SK-N-SH (cell line): ENCODE measurements around the gene CLEC17A. TPM values are rescaled to one million over a fixed set of nuclear protein-coding genes. Genes with fewer than 3 reads are reported as not detected.
"Not testable (repeated sequence)": the region's sequence is repeated elsewhere in the genome, so short reads cannot be mapped to it uniquely, and the experiment has no call there.

Experiments
- CTCF ChIA-PET: fragments of 300-600, 350-600 bp; formaldehyde crosslinking; extraction: SDS; loops from one replicate; lab custom pipeline; 2021; lab: Yijun Ruan, JAX
- POLR2A ChIA-PET: fragments of 350-600 bp; sonication (Branson Sonifier 250); formaldehyde crosslinking; extraction: SDS; loops from one replicate; lab custom pipeline; 2020; ENCODE audit warnings: antibody characterized with exemption, inconsistent platforms; lab: Yijun Ruan, JAX
- DNase-seq: peaks from one replicate; pipeline ENCODE4 v3.0.0; 2012
- H2AFZ ChIP-seq: fragments of 200-600 bp; sonication (generic); 2 replicates; pipeline ENCODE4 v1.8.1; 2016; ENCODE audit warnings: antibody characterized with exemption, mild to moderate bottlenecking, low read depth
- H3F3A ChIP-seq: fragments of 200-600 bp; sonication (generic); replicated peaks from 2 replicates; pipeline ENCODE3; 2016; ENCODE audit warnings: antibody characterized with exemption, mild to moderate bottlenecking; ENCODE audit not compliant: insufficient read depth
- H3K27ac ChIP-seq, 2 experiments: fragments of 200-500 bp in 1 of 2; fragments of 200-600 bp in 1 of 2; sonication (Bioruptor generic) in 1 of 2; sonication (generic), shearing (Covaris generic) in 1 of 2; 2 replicates each; pipeline versions ENCODE4 v1.5.1 to v1.6.1; 2014 to 2016; ENCODE audit warnings: low read depth in 2 of 2, inconsistent platforms in 1 of 2, low read length in 1 of 2, mild to moderate bottlenecking in 1 of 2, mixed read lengths in 1 of 2
- H3K27me3 ChIP-seq: fragments of 200-600 bp; sonication (generic), shearing (Covaris generic); 2 replicates; pipeline ENCODE4 v1.6.1; 2016; ENCODE audit warnings: mixed run types; ENCODE audit not compliant: insufficient read depth
- H3K36me3 ChIP-seq, 2 experiments: fragments of 200-500 bp in 1 of 2; fragments of 200-600 bp in 1 of 2; sonication (Bioruptor generic) in 1 of 2; sonication (generic) in 1 of 2; replicated peaks in 1 of 2; 2 replicates each; pipeline versions ENCODE3 to v1.5.1; 2014 to 2016; ENCODE audit warnings: low read length in 1 of 2, mild to moderate bottlenecking in 1 of 2; ENCODE audit not compliant: insufficient read depth in 2 of 2, control insufficient read depth in 1 of 2
- H3K4me1 ChIP-seq, 2 experiments: fragments of 200-500 bp in 1 of 2; fragments of 200-600 bp in 1 of 2; sonication (Bioruptor generic) in 1 of 2; sonication (generic), shearing (Covaris generic) in 1 of 2; 2 replicates each; pipeline versions ENCODE4 v1.5.1 to v1.6.1; 2014 to 2016; ENCODE audit warnings: low read depth in 1 of 2, low read length in 1 of 2, mixed run types in 1 of 2; ENCODE audit not compliant: insufficient read depth in 2 of 2, control insufficient read depth in 1 of 2
- H3K4me2 ChIP-seq: fragments of 200-600 bp; sonication (generic), shearing (Covaris generic); 2 replicates; pipeline ENCODE4 v1.6.1; 2017; ENCODE audit warnings: mixed run types
- H3K4me3 ChIP-seq, 2 experiments: fragments of 200-500 bp in 1 of 2; fragments of 200-600 bp in 1 of 2; sonication (Bioruptor generic) in 1 of 2; sonication (generic), shearing (Covaris generic) in 1 of 2; 2 replicates each; pipeline versions ENCODE4 v1.5.1 to v1.8.1; 2014 to 2016; ENCODE audit warnings: low read depth in 2 of 2, inconsistent platforms in 1 of 2, low read length in 1 of 2, mild to moderate bottlenecking in 1 of 2, mixed read lengths in 1 of 2, moderate library complexity in 1 of 2
- H3K79me2 ChIP-seq: fragments of 200-600 bp; sonication (generic); 2 replicates; pipeline ENCODE4 v1.8.1; 2017; ENCODE audit warnings: mild to moderate bottlenecking; ENCODE audit not compliant: insufficient read depth
- H3K9ac ChIP-seq: fragments of 200-600 bp; sonication (generic); 2 replicates; pipeline ENCODE4 v1.6.1; 2017; ENCODE audit warnings: mixed run types
- H3K9me2 ChIP-seq: fragments of 200-600 bp; sonication (generic); 2 replicates; pipeline ENCODE4 v1.6.1; 2017; ENCODE audit warnings: mixed run types
- H3K9me3 ChIP-seq: fragments of 200-600 bp; sonication (generic); 2 replicates; pipeline ENCODE4 v1.6.1; 2017; ENCODE audit warnings: mixed run types, mild to moderate bottlenecking, moderate library complexity
- H4K20me1 ChIP-seq: fragments of 200-600 bp; sonication (generic); 2 replicates; pipeline ENCODE4 v1.6.1; 2017; ENCODE audit warnings: mild to moderate bottlenecking, mixed run types; ENCODE audit not compliant: insufficient read depth
- FOXJ3 ChIP-seq: sonication (generic); formaldehyde crosslinking; IDR thresholded peaks from 2 replicates; pipeline ENCODE4 v1.5.1; 2020; ENCODE audit warnings: mild to moderate bottlenecking, missing genetic modification reagents
- FOXM1 ChIP-seq: IDR thresholded peaks from 2 replicates; pipeline ENCODE4 v1.4.0; 2012; ENCODE audit warnings: low read depth, mild to moderate bottlenecking
- GABPA ChIP-seq: IDR thresholded peaks from 2 replicates; pipeline ENCODE4 v1.4.0; 2012; ENCODE audit warnings: low read depth, mild to moderate bottlenecking
- GATA2 ChIP-seq: sonication (generic); formaldehyde crosslinking; IDR thresholded peaks from 2 replicates; pipeline ENCODE4 v1.5.0; 2020; ENCODE audit warnings: mild to moderate bottlenecking, missing genetic modification reagents
- MEF2A ChIP-seq: IDR thresholded peaks from 2 replicates; pipeline ENCODE4 v1.4.0; 2012; ENCODE audit warnings: low read depth, borderline replicate concordance
- POLR2AphosphoS5 ChIP-seq: IDR thresholded peaks from 2 replicates; pipeline ENCODE4 v1.6.1; 2012; ENCODE audit warnings: low read depth, low read length
- RAD21 ChIP-seq: IDR thresholded peaks from 2 replicates; pipeline ENCODE4 v1.6.1; 2012; ENCODE audit warnings: mild to moderate bottlenecking, low read length
- SIN3A ChIP-seq: IDR thresholded peaks from 2 replicates; pipeline ENCODE4 v1.6.1; 2012; ENCODE audit warnings: low read depth, mild to moderate bottlenecking, low read length, moderate library complexity, borderline replicate concordance
- TEAD4 ChIP-seq: IDR thresholded peaks from 2 replicates; pipeline ENCODE4 v1.4.0; 2012; ENCODE audit warnings: mild to moderate bottlenecking, borderline replicate concordance; ENCODE audit not compliant: insufficient read depth
- YY1 ChIP-seq: IDR thresholded peaks from 2 replicates; pipeline ENCODE4 v1.4.0; 2012; ENCODE audit warnings: low read depth, mild to moderate bottlenecking
- WGBS: methylation state at CpG from one replicate; pipeline ENCODE4 v1.1.6; 2017; ENCODE audit warnings: low lambda C conversion rate; 5-methylcytosine and 5-hydroxymethylcytosine counted together
- polyA plus RNA-seq, 3 experiments: library from polyadenylated mRNA; depleted of rRNA; stranded (reverse); fragments of >200 nt; gene quantifications; 2 replicates each; pipeline ENCODE4 v1.2.3, GENCODE V29; 2012
- TF ChIP-seq, protein P1 (sequence below): IDR thresholded peaks from 2 replicates; pipeline ENCODE4 v1.4.0; 2012; ENCODE audit warnings: low read depth, borderline replicate concordance
- TF ChIP-seq, protein P2 (sequence below): IDR thresholded peaks from 2 replicates; pipeline ENCODE4; 2012
- TF ChIP-seq, protein P3 (sequence below): IDR thresholded peaks from 2 replicates; pipeline ENCODE4 v1.6.1; 2012; ENCODE audit warnings: mild to moderate bottlenecking, low read depth, low read length, moderate library complexity

CLEC17A gene
- polyA plus RNA-seq, 1 of the 3 experiments (the other 2 are of a cell fraction): not detected

DNA sequence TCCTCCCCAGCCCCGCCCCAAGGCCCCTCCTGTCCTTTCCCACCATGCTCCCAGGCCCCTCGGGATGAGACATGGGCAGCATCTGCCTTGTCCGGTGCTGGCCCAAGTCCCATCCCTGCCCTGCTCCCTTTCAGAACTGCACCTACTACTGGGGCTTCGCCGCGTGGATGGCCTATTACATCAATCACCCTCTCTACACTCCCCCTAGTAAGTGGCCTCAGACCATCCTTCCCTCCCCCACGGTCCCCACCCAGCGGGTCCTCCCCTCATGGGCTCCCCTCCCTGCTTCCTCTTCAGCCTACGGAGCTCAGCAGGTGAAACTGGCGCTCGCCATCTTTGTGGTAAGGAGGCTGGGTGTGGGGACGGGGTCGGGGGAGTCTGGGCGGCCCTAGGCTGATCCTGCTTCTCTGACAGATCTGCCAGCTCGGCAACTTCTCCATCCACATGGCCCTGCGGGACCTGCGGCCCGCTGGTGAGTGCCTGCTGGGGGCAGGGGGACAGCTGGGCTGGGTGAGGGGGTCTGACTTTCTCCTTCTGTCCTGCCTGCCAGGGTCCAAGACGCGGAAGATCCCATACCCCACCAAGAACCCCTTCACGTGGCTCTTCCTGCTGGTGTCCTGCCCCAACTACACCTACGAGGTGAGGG is 18.1 kb upstream of the CLEC17A start:
- WGBS: 93% methylated on average over 14 of the region's 22 CpGs
- 0 out of 2 replicates have a peak, but pooled peaks have one; percentile 12 for TF ChIP-seq POLR2AphosphoS5
- H3K27ac ChIP-seq, POLR2A ChIA-PET, H2AFZ ChIP-seq, H3K9me3 ChIP-seq, H3K27me3 ChIP-seq, H3K4me2 ChIP-seq, H3F3A ChIP-seq, H3K9ac ChIP-seq, H3K4me3 ChIP-seq, H3K79me2 ChIP-seq, H3K4me1 ChIP-seq, H4K20me1 ChIP-seq, H3K9me2 ChIP-seq: not testable (repeated sequence)
- peaks cover 0 to 17% of the 10 kb centered on the region in 2 experiments for H3K36me3 ChIP-seq
- CTCF ChIA-PET: interaction anchor here (1.4 to 2.0 kb wide), 2 partner anchors 7 to 8 kb away, joined by 6 to 11 read pairs; partner anchors contain the start of gene NDUFB7
- peak; percentile 32 for DNase-seq

DNA sequence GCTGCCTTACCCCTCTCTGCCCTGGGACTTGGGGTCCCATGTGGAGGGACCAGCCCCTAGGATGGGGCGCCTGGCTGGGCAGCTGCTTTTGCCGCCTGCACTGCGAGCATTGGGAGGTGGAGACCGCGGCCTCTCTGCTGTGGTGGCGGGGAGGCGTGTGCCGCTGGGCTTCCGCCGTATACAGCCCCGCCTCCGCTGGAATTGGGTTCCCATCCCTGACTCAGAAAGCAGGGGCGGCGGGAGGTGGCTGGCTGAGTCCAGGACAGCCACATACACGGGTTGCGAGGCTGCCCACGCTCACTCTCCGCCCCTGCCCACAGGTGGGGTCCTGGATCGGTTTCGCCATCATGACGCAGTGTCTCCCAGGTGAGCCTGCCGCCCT is 17.6 kb upstream of the CLEC17A start:
- Histone ChIP-seq H3K4me1 (no peaks in the 10 kb centered on the region; a peak in 1 of 4 replicates), H3K27me3 (no peaks in the 10 kb centered on the region), H3K9ac (no peak overlapping the region), H3K9me2 (no peaks in the 10 kb centered on the region), H3K4me3 (no peak overlapping the region), H3K9me3 (no peaks in the 10 kb centered on the region), H3K27ac (no peak overlapping the region), H2AFZ (no peak overlapping the region), H3K79me2 (peaks cover 10% of the 10 kb centered on the region; the same call in 1 of the 2 replicates), H4K20me1 (no peaks in the 10 kb centered on the region), H3F3A (no peaks in the 10 kb centered on the region), H3K4me2 (no peak overlapping the region), H3K36me3 (peaks cover 0 to 17% of the 10 kb centered on the region in 2 experiments)
- peak; percentile 15 for DNase-seq
- no peak for TF ChIP-seq FOXJ3
- TF ChIP-seq POLR2AphosphoS5: no peak
- TF ChIP-seq GATA2: no peak
- no peak for TF ChIP-seq FOXM1
- TF ChIP-seq, protein P1, sequence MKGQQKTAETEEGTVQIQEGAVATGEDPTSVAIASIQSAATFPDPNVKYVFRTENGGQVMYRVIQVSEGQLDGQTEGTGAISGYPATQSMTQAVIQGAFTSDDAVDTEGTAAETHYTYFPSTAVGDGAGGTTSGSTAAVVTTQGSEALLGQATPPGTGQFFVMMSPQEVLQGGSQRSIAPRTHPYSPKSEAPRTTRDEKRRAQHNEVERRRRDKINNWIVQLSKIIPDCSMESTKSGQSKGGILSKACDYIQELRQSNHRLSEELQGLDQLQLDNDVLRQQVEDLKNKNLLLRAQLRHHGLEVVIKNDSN: no peak
- no peak for TF ChIP-seq YY1
- no peak for TF ChIP-seq MEF2A
- no peak for TF ChIP-seq RAD21
- TF ChIP-seq GABPA: no peak
- TF ChIP-seq TEAD4: no peak
- TF ChIP-seq, protein P2, sequence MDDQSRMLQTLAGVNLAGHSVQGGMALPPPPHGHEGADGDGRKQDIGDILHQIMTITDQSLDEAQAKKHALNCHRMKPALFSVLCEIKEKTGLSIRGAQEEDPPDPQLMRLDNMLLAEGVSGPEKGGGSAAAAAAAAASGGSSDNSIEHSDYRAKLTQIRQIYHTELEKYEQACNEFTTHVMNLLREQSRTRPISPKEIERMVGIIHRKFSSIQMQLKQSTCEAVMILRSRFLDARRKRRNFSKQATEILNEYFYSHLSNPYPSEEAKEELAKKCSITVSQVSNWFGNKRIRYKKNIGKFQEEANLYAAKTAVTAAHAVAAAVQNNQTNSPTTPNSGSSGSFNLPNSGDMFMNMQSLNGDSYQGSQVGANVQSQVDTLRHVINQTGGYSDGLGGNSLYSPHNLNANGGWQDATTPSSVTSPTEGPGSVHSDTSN: no peak
- TF ChIP-seq SIN3A: no peak
- TF ChIP-seq, protein P3, sequence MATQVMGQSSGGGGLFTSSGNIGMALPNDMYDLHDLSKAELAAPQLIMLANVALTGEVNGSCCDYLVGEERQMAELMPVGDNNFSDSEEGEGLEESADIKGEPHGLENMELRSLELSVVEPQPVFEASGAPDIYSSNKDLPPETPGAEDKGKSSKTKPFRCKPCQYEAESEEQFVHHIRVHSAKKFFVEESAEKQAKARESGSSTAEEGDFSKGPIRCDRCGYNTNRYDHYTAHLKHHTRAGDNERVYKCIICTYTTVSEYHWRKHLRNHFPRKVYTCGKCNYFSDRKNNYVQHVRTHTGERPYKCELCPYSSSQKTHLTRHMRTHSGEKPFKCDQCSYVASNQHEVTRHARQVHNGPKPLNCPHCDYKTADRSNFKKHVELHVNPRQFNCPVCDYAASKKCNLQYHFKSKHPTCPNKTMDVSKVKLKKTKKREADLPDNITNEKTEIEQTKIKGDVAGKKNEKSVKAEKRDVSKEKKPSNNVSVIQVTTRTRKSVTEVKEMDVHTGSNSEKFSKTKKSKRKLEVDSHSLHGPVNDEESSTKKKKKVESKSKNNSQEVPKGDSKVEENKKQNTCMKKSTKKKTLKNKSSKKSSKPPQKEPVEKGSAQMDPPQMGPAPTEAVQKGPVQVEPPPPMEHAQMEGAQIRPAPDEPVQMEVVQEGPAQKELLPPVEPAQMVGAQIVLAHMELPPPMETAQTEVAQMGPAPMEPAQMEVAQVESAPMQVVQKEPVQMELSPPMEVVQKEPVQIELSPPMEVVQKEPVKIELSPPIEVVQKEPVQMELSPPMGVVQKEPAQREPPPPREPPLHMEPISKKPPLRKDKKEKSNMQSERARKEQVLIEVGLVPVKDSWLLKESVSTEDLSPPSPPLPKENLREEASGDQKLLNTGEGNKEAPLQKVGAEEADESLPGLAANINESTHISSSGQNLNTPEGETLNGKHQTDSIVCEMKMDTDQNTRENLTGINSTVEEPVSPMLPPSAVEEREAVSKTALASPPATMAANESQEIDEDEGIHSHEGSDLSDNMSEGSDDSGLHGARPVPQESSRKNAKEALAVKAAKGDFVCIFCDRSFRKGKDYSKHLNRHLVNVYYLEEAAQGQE: no peak
- CTCF ChIA-PET: interaction anchor here (2.0 kb wide), 1 partner anchor 8 kb away, joined by 11 read pairs; no protein-coding TSS in a partner anchor
- POLR2A ChIA-PET: no interaction called here
- WGBS: 92% methylated on average over 14 of the region's 22 CpGs
